IMR-90 (cell line): ENCODE data around the gene TP53BP1. TPM values are rescaled to one million over a fixed set of nuclear protein-coding genes. Genes with fewer than 3 reads are reported as not detected.
A peak's percentile ranks its signal among the peaks of the same experiment; 100 is the strongest.

Experiments used
- ATAC-seq: fragments of 200-7000 bp; cut with Tn5 transposase; 2 replicates; pipeline ENCODE4 v1.9.1; 2020; ENCODE audit warnings: low read depth, mild to moderate bottlenecking, moderate library complexity
- BruUV-seq: library from RNA; stranded (reverse); fragments of 400-500 nt; replicated peaks from 2 replicates; lab custom pipeline; 2021; lab: Mats Ljungman, UMichigan
- CTCF ChIA-PET: fragments of 300-600 bp; formaldehyde crosslinking; extraction: SDS; loops from one replicate; lab custom pipeline; 2021; ENCODE audit warnings: antibody characterized with exemption; lab: Yijun Ruan, JAX
- POLR2A ChIA-PET: fragments of 300-600 bp; sonication (Branson Sonifier 250); formaldehyde crosslinking; loops from one replicate; lab custom pipeline; 2022; ENCODE audit warnings: antibody characterized with exemption; ENCODE audit not compliant: unreplicated experiment; lab: Charles Lee
- DNase-seq: peaks from one replicate; pipeline ENCODE4 v3.0.0; 2013
- H2AFZ ChIP-seq: replicated peaks from 2 replicates; pipeline ENCODE3; 2013; ENCODE audit warnings: low read length, mild to moderate bottlenecking; ENCODE audit not compliant: poor library complexity
- H2AK5ac ChIP-seq: 2 replicates; pipeline ENCODE4 v1.6.1; 2013; ENCODE audit warnings: low read depth, low read length, inconsistent platforms
- H2AK9ac ChIP-seq: replicated peaks from 2 replicates; pipeline ENCODE3; 2013; ENCODE audit warnings: mild to moderate bottlenecking, low read depth, low read length, moderate library complexity; ENCODE audit not compliant: poor library complexity
- H2BK120ac ChIP-seq: 2 replicates; pipeline ENCODE4 v1.6.1; 2013; ENCODE audit warnings: low read depth, low read length, inconsistent platforms
- H2BK15ac ChIP-seq: 3 replicates; pipeline ENCODE4 v1.6.1; 2013; ENCODE audit warnings: low read depth, low read length, inconsistent platforms
- H2BK20ac ChIP-seq: 2 replicates; pipeline ENCODE4 v1.6.1; 2013; ENCODE audit warnings: low read depth, mild to moderate bottlenecking, inconsistent platforms, low read length, moderate library complexity
- H2BK5ac ChIP-seq: 2 replicates; pipeline ENCODE4 v1.6.1; 2013; ENCODE audit warnings: mild to moderate bottlenecking, low read depth, low read length, inconsistent platforms; ENCODE audit not compliant: poor library complexity, severe bottlenecking
- H3K14ac ChIP-seq: replicated peaks from 2 replicates; pipeline ENCODE4 v1.6.1; 2013; ENCODE audit warnings: low read depth, low read length, inconsistent platforms
- H3K18ac ChIP-seq: 2 replicates; pipeline ENCODE4 v1.6.1; 2013; ENCODE audit warnings: low read depth, low read length, control low read depth
- H3K23ac ChIP-seq: 2 replicates; pipeline ENCODE4 v1.6.1; 2013; ENCODE audit warnings: low read depth, low read length, inconsistent platforms
- H3K27ac ChIP-seq: 2 replicates; pipeline ENCODE4 v1.5.1; 2013; ENCODE audit warnings: mild to moderate bottlenecking, control low read depth, low read length; ENCODE audit not compliant: insufficient read depth
- H3K27me3 ChIP-seq: 2 replicates; pipeline ENCODE4 v1.6.1; 2013; ENCODE audit warnings: low read length; ENCODE audit not compliant: control insufficient read depth, insufficient read depth
- H3K36me3 ChIP-seq: 2 replicates; pipeline ENCODE4 v1.6.1; 2013; ENCODE audit warnings: low read length, mixed read lengths; ENCODE audit not compliant: control insufficient read depth, insufficient read depth
- H3K4ac ChIP-seq: 2 replicates; pipeline ENCODE4 v1.6.1; 2013; ENCODE audit warnings: low read depth, low read length, inconsistent platforms
- H3K4me1 ChIP-seq: 2 replicates; pipeline ENCODE4 v1.6.1; 2013; ENCODE audit warnings: low read length, mixed read lengths; ENCODE audit not compliant: control insufficient read depth, insufficient read depth
- H3K4me2 ChIP-seq: 2 replicates; pipeline ENCODE4 v1.6.1; 2013; ENCODE audit warnings: low read depth, mild to moderate bottlenecking, control low read depth, low read length, moderate library complexity
- H3K4me3 ChIP-seq: 2 replicates; pipeline ENCODE4 v1.5.1; 2013; ENCODE audit warnings: low read depth, mild to moderate bottlenecking, control low read depth, low read length, moderate library complexity; ENCODE audit not compliant: insufficient read depth
- H3K56ac ChIP-seq: 2 replicates; pipeline ENCODE4 v1.6.1; 2013; ENCODE audit warnings: low read length, inconsistent platforms; ENCODE audit not compliant: insufficient read depth; ENCODE audit errors: extremely low read depth
- H3K79me1 ChIP-seq, 2 experiments: 2 replicates each; pipeline ENCODE4 v1.6.1; 2013; ENCODE audit warnings: low read length in 2 of 2, inconsistent platforms in 1 of 2, low read depth in 1 of 2
- H3K9ac ChIP-seq: 2 replicates; pipeline ENCODE4 v1.6.1; 2013; ENCODE audit warnings: low read depth, low read length, control low read depth
- H3K9me1 ChIP-seq: 2 replicates; pipeline ENCODE4 v1.6.1; 2013; ENCODE audit warnings: low read length, inconsistent platforms; ENCODE audit not compliant: insufficient read depth
- H3K9me3 ChIP-seq: 2 replicates; pipeline ENCODE4 v1.6.1; 2013; ENCODE audit warnings: low read length; ENCODE audit not compliant: control insufficient read depth, insufficient read depth
- H4K20me1 ChIP-seq: 2 replicates; pipeline ENCODE4 v1.6.1; 2013; ENCODE audit warnings: low read length, inconsistent platforms; ENCODE audit not compliant: insufficient read depth
- H4K5ac ChIP-seq: 2 replicates; pipeline ENCODE4 v1.6.1; 2013; ENCODE audit warnings: mild to moderate bottlenecking, low read depth, low read length, control low read depth
- H4K8ac ChIP-seq, 2 experiments: 2 replicates each; pipeline ENCODE4 v1.6.1; 2013; ENCODE audit warnings: low read depth in 2 of 2, low read length in 2 of 2, control low read depth in 1 of 2, inconsistent platforms in 1 of 2
- H4K91ac ChIP-seq: 2 replicates; pipeline ENCODE4 v1.6.1; 2013; ENCODE audit warnings: low read depth, low read length, inconsistent platforms; ENCODE audit not compliant: insufficient read depth
- BHLHE40 ChIP-seq: fragments of 150-350 bp; IDR thresholded peaks from 2 replicates; pipeline ENCODE4 v1.6.1; 2016; ENCODE audit warnings: mild to moderate bottlenecking, low read depth, low read length
- CTCF ChIP-seq: conservative IDR thresholded peaks from 2 replicates; pipeline ENCODE4 v1.5.1; 2012; ENCODE audit warnings: mild to moderate bottlenecking, low read depth, low read length, improper control_type of control experiment
- ELK1 ChIP-seq: fragments of 150-350 bp; IDR thresholded peaks from 2 replicates; pipeline ENCODE4 v1.6.1; 2016; ENCODE audit warnings: low read depth, mild to moderate bottlenecking, low read length, moderate library complexity, borderline replicate concordance
- MAFK ChIP-seq: IDR thresholded peaks from 2 replicates; pipeline ENCODE4 v1.6.1; 2012; ENCODE audit warnings: low read depth, low read length, improper control_type of control experiment
- MAZ ChIP-seq: IDR thresholded peaks from 2 replicates; pipeline ENCODE4 v1.6.1; 2012; ENCODE audit warnings: low read depth, mild to moderate bottlenecking, low read length, improper control_type of control experiment, moderate library complexity, borderline replicate concordance
- NFE2L2 ChIP-seq: fragments of 150-350 bp; IDR thresholded peaks from 2 replicates; pipeline ENCODE4 v1.6.1; 2016; ENCODE audit warnings: low read depth, mild to moderate bottlenecking, low read length
- POLR2A ChIP-seq: IDR thresholded peaks from 2 replicates; pipeline ENCODE4 v1.6.1; 2012; ENCODE audit warnings: mild to moderate bottlenecking, low read depth, low read length
- RAD21 ChIP-seq: IDR thresholded peaks from 2 replicates; pipeline ENCODE4 v1.6.1; 2012; ENCODE audit warnings: low read length, improper control_type of control experiment
- RCOR1 ChIP-seq: IDR thresholded peaks from 2 replicates; pipeline ENCODE4 v1.6.1; 2012; ENCODE audit warnings: mild to moderate bottlenecking, low read length, improper control_type of control experiment; ENCODE audit not compliant: insufficient replicate concordance
- RFX5 ChIP-seq: IDR thresholded peaks from 2 replicates; pipeline ENCODE4 v1.8.0; 2012; ENCODE audit warnings: low read depth, mild to moderate bottlenecking, low read length, moderate library complexity
- SMC3 ChIP-seq: fragments of 150-350 bp; IDR thresholded peaks from 2 replicates; pipeline ENCODE4 v1.6.1; 2016; ENCODE audit warnings: low read depth, mild to moderate bottlenecking, antibody characterized with exemption, low read length, moderate library complexity
- USF2 ChIP-seq: fragments of 150-350 bp; IDR thresholded peaks from 2 replicates; pipeline ENCODE4 v1.6.1; 2017; ENCODE audit warnings: mild to moderate bottlenecking, antibody characterized with exemption, low read length, low read depth
- WGBS, 2 experiments: methylation state at CpG; one replicate each; pipeline versions ENCODE4 v1.1.5 to v1.1.7; 2013; ENCODE audit warnings: missing lambda C conversion rate in 2 of 2; ENCODE audit not compliant: insufficient read length in 1 of 2; ENCODE audit errors: extremely low coverage in 2 of 2; 5-methylcytosine and 5-hydroxymethylcytosine counted together
- dilution Hi-C: fragments of 300-500 bp; cut with HindIII; formaldehyde crosslinking; loops from one replicate; pipeline ENCODE4 v1.14.3; 2018; ENCODE audit warnings: low sequenced_read_pairs; ENCODE audit not compliant: unreplicated experiment
- in situ Hi-C: fragments of 300-500 bp; cut with MboI; formaldehyde crosslinking; loops from 3 replicates; pipeline ENCODE4 v1.14.3; 2019; ENCODE audit warnings: low sequenced_read_pairs, inconsistent platforms, mixed read lengths
- intact Hi-C: fragments of 100-400 bp; cut with micrococcal nuclease; formaldehyde crosslinking; loops from 2 replicates; pipeline ENCODE4 v1.10.0; 2022
- polyA plus RNA-seq, 3 experiments: library from polyadenylated mRNA; depleted of rRNA; stranded (reverse); fragments of >200 nt; gene quantifications; 2 replicates each; pipeline ENCODE4 v1.2.3, GENCODE V29; 2012; ENCODE audit warnings: low replicate concordance in 1 of 3
- total RNA-seq: library from RNA; depleted of rRNA; stranded (reverse); fragments of >200 nt; gene quantifications from 2 replicates; pipeline ENCODE4 v1.2.3, GENCODE V29; 2012

TP53BP1 gene
- total and polyA plus RNA-seq, 2 of the 4 experiments (the other 2 are of a cell fraction): 36.3 to 64.5 TPM

- Histone ChIP-seq H2BK120ac (no peak overlapping the region), H3K4ac (peak overlapping the region; percentile 37; the same call in 1 of the 2 replicates), H3K4me1 (peaks cover 11% of the 10 kb centered on the region), H2AK5ac (0 out of 2 replicates have a peak overlapping the region, but pooled peaks have one; percentile 12), H3K14ac (peak overlapping the region; percentile 56; the same call in 1 of the 2 replicates), H4K8ac (no peak overlapping the region), H3K36me3 (no peaks in the 10 kb centered on the region), H3K18ac (no peak overlapping the region), H2AFZ (no peak overlapping the region), H3K56ac (no peak overlapping the region), H2BK5ac (peak overlapping the region; percentile 20), H3K4me2 (no peak overlapping the region), H4K91ac (no peak overlapping the region), H3K9me1 (peaks cover 14% of the 10 kb centered on the region), H3K9me3 (no peaks in the 10 kb centered on the region), H3K27me3 (no peaks in the 10 kb centered on the region), H3K23ac (peak overlapping the region; percentile 74; the same call in 1 of the 2 replicates), H3K4me3 (no peak overlapping the region), H4K5ac (no peak overlapping the region), H2AK9ac (no peak overlapping the region), H2BK20ac (no peak overlapping the region), H2BK15ac (no peak overlapping the region), H4K20me1 (no peaks in the 10 kb centered on the region), H3K79me1 (peaks cover 0 to 15% of the 10 kb centered on the region in 2 experiments; a peak in 3 of 4 replicates), H3K9ac (no peak overlapping the region), H3K27ac (no peak overlapping the region)
- no TSS peak for BruUV-seq
- dilution Hi-C loops: no loop called here
- in situ Hi-C loops: no loop called here
- POLR2A ChIA-PET: interaction anchor here (0.6 kb wide), 1 partner anchor 138 kb away, joined by 3 read pairs; the partner anchor contains the start of genes TUBGCP4 and ZSCAN29
- intact Hi-C loops: no loop called here
- no CpG with 5 or more reads among the region's 1 CpG for WGBS, 2 experiments
- CTCF ChIA-PET: no interaction called here
- TF ChIP-seq BHLHE40: no peak
- no peak for TF ChIP-seq RAD21
- no peak for TF ChIP-seq SMC3
- no peak for TF ChIP-seq RCOR1
- TF ChIP-seq USF2: no peak
- TF ChIP-seq CTCF: no peak
- TF ChIP-seq MAZ: no peak
- TF ChIP-seq RFX5: no peak
- TF ChIP-seq NFE2L2: no peak
- no peak for TF ChIP-seq MAFK
- no peak for TF ChIP-seq POLR2A
- no peak for TF ChIP-seq ELK1
- ATAC-seq (no peak), DNase-seq (no peak)
Measured at GRCh38 chr15:43508421-43508820, 15.5 kb upstream of the TP53BP1 start.
